ENCODE measurements around the gene CHD5.

Gene CHD5

DNA sequence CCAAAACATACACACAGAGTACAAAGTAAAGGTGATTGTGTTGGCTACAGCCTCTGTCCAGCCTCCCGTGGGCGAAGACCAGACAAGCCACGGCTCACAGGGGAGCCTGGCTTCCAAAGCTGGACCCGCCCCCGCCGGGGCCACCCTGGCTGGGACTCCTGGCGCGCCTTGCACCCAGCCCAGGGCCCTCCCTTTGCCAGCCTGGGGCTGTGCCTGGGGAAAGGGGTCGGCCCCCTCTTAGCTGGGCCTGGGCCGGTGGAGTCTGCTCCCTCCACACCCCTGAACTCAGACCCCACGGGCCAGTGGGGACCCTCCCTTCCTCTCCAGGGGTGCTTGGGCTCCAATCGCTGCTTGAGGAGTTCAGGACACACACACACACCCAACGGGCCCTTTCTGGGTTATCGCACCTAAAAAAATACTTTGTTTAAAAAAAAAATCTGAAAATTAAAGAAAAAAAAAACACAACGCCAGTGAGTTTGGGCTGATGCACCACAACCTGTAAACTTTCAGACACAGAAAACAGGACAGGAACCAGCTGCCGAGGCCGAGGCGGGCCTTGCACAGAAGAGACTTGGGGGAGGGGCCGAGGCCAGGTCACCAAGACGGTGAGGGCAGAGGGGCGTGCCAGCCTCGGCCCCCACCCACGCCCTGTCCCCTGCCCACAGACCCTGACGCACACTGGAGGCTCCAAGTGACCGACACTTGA, 78.1 kb downstream of the CHD5 start:
- Mint-ChIP-seq H3K27me3 (ENCODE audit: low read depth) (peaks cover 7% of the 10 kb centered on the region), H3K9me3 (no peaks in the 10 kb centered on the region), H3K36me3 (ENCODE audit: low read depth) (no peaks in the 10 kb centered on the region), H3K4me1 (no peaks in the 10 kb centered on the region), H3K27ac (no peak overlapping the region), H3K4me3 (no peak overlapping the region)
- TF ChIP-seq, protein P1, sequence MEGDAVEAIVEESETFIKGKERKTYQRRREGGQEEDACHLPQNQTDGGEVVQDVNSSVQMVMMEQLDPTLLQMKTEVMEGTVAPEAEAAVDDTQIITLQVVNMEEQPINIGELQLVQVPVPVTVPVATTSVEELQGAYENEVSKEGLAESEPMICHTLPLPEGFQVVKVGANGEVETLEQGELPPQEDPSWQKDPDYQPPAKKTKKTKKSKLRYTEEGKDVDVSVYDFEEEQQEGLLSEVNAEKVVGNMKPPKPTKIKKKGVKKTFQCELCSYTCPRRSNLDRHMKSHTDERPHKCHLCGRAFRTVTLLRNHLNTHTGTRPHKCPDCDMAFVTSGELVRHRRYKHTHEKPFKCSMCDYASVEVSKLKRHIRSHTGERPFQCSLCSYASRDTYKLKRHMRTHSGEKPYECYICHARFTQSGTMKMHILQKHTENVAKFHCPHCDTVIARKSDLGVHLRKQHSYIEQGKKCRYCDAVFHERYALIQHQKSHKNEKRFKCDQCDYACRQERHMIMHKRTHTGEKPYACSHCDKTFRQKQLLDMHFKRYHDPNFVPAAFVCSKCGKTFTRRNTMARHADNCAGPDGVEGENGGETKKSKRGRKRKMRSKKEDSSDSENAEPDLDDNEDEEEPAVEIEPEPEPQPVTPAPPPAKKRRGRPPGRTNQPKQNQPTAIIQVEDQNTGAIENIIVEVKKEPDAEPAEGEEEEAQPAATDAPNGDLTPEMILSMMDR (IDR thresholded peaks at IDR 0.05; ENCODE audit: unreplicated experiment in 3 of 3), result no peak

GRCh38 chr1:6100861-6101783, 79.0 kb downstream of the CHD5 start:
- no peaks in the 10 kb centered on the region for H3K9me3 Mint-ChIP-seq
- TF ChIP-seq, protein P1 (IDR thresholded peaks at IDR 0.05; ENCODE audit: unreplicated experiment in 3 of 3), result no peak
- no peak overlapping the region for H3K27ac Mint-ChIP-seq
- H3K36me3 Mint-ChIP-seq (ENCODE audit: low read depth), result no peaks in the 10 kb centered on the region
- H3K4me1 Mint-ChIP-seq, result no peaks in the 10 kb centered on the region
- peaks cover 4% of the 10 kb centered on the region for H3K27me3 Mint-ChIP-seq (ENCODE audit: low read depth)
- no peak overlapping the region for H3K4me3 Mint-ChIP-seq

DNA sequence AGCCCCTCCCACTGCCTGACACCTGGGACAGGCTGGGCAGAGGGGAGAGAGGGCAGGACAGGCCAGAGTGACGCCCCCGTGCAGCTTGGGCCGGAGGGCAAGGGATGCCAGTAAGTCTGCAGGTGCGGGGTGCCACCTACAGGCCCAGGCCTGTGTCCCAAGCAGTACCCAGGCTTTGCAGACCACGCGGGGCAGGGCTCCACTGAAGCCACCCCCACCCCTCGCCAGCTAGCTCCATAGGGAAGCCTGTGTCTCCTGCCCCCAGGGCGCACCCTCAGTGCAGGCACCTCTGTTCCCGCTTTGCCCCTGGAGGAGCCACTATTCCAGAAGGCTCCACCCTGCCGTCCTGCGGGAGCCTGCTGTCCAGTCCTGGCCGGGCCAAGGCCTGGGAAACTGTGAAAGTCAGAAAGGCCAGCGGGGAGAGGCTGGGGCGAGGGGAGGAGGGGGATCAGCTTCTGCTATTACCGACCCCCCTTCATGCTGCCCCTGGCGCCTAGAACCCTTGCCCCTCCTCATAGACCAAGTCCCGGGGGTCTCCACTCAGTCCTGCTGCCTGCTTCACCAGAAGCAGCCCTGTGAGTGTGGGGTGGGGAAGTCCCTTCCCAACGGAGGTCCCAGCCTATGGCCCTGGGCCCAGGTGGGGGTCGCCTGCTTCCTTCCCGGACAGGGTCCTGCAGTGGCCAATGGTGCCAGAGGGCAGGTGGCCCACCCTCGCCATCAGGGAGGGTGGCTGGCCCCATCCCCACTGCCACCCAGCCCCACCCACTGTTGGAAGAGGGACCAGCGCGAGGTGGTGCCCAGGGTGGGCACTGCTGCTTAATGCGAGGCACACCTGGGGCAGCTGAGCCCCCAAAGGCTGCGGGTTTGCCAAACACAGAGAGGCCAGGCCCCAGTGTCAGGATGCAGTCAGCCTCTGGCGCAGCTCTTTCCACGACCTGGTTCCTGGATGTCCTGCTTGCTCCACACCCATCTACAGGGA, 80.0 kb downstream of the CHD5 start:
- TF ChIP-seq, protein P1 (IDR thresholded peaks at IDR 0.05; ENCODE audit: unreplicated experiment in 3 of 3), result no peak
- peaks cover 2% of the 10 kb centered on the region for H3K27me3 Mint-ChIP-seq (ENCODE audit: low read depth)
- no peaks in the 10 kb centered on the region for H3K9me3 Mint-ChIP-seq
- H3K4me3 Mint-ChIP-seq, result no peak overlapping the region
- H3K4me1 Mint-ChIP-seq, result no peaks in the 10 kb centered on the region
- no peak overlapping the region for H3K27ac Mint-ChIP-seq
- no peaks in the 10 kb centered on the region for H3K36me3 Mint-ChIP-seq (ENCODE audit: low read depth)

DNA sequence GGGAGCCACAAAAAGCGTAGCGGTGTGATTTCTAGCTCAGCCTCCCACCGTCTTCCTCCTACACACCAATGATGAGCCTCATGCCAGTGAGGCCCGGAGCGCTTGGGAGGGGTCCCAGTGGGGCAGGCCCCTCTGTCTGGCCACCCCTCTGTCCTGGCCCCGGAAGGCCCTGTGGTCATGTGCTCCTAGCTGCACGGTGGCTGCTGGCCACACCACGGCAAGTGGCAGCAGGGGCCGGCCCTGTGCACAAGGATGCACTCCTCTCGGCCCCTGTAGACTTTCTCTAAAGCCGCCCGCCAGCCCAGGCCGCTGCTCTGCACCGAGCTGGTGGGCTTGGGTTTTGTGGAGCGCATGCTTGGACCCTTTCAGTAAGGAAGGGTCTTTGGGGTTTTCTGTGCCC, 80.8 kb downstream of the CHD5 start:
- Mint-ChIP-seq H3K4me3 (no peak overlapping the region), H3K27ac (no peak overlapping the region), H3K27me3 (ENCODE audit: low read depth) (peaks cover 1% of the 10 kb centered on the region), H3K9me3 (no peaks in the 10 kb centered on the region), H3K36me3 (ENCODE audit: low read depth) (no peaks in the 10 kb centered on the region), H3K4me1 (no peaks in the 10 kb centered on the region)
- TF ChIP-seq, protein P1 (IDR thresholded peaks at IDR 0.05; ENCODE audit: unreplicated experiment in 3 of 3), result no peak

GRCh38 chr1:6098303-6099215, 81.6 kb downstream of the CHD5 start:
- H3K27ac Mint-ChIP-seq, result no peak overlapping the region
- no peak overlapping the region for H3K4me3 Mint-ChIP-seq
- peaks cover 9% of the 10 kb centered on the region for H3K27me3 Mint-ChIP-seq (ENCODE audit: low read depth)
- no peaks in the 10 kb centered on the region for H3K36me3 Mint-ChIP-seq (ENCODE audit: low read depth)
- no peaks in the 10 kb centered on the region for H3K9me3 Mint-ChIP-seq
- TF ChIP-seq, protein P1 (IDR thresholded peaks at IDR 0.05; ENCODE audit: unreplicated experiment in 3 of 3), result no peak
- peaks cover 5% of the 10 kb centered on the region for H3K4me1 Mint-ChIP-seq

All from nephron (organoid).